Measurements from ENCODE around the gene NISCH.

NISCH gene

DNA sequence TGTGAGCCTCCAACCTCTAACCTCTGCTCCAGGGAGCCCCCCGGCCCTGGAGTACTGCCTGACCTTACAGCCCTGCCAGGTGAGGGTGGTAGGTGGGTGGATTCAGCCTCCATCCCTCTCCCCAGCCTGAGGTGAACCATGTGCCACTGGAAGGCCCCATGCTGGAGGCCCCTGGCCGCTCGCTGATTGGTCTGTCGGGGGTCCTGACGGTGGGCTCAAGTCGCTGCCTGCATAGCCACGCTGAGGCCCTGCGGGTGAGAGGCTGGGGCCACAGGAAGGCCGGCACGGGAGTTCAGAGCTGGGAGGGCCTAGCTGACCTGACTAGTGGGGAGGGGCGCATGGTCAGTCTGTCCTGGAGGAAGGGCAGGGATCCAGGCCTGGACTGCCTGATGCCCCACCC lies 59.2 kb downstream of the NISCH start:
- no peaks in the 10 kb centered on the region for H3K36me3 ChIP-seq (ENCODE audit: control insufficient read depth, insufficient read depth, low read length, severe bottlenecking)
- H3K4me3 ChIP-seq (ENCODE audit: low read length), result no peak overlapping the region
- no peak for DNase-seq (ENCODE audit: low read depth)
- no peaks in the 10 kb centered on the region for H3K9me3 ChIP-seq (ENCODE audit: control insufficient read depth, low read length)
- no peaks in the 10 kb centered on the region for H3K4me1 ChIP-seq (ENCODE audit: control insufficient read depth, insufficient read depth, low read length)
- peaks cover 49% of the 10 kb centered on the region for H3K27me3 ChIP-seq (replicated peaks; ENCODE audit: control insufficient read depth, insufficient read depth, low read length)
- H3K9ac ChIP-seq (ENCODE audit: low read length), result no peak overlapping the region

DNA sequence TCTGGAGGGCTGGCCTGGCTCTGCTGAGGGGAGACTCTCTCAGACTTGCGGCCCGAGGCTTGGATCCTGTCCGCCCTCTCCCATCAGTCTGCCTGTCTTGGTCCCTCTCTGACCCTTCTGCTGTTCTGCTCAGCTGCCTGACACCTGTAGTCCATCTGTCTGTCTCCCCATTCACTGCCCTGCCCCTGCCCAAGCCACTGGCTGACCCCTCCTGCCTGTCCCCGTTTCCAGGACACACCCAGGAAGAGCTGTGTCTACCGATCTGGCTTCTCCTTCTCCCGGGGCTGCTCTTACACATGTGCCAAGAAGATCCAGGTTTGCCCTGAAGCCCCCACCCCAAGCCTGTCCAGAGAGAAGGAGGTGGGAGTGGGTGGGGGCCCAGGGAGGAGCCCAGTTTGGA lies 59.8 kb downstream of the NISCH start:
- Histone ChIP-seq H3K4me3 (ENCODE audit: low read length) (no peak overlapping the region), H3K36me3 (ENCODE audit: control insufficient read depth, insufficient read depth, low read length, severe bottlenecking) (no peaks in the 10 kb centered on the region), H3K9ac (ENCODE audit: low read length) (no peak overlapping the region), H3K27me3 (replicated peaks; ENCODE audit: control insufficient read depth, insufficient read depth, low read length) (peaks cover 43% of the 10 kb centered on the region), H3K9me3 (ENCODE audit: control insufficient read depth, low read length) (no peaks in the 10 kb centered on the region), H3K4me1 (ENCODE audit: control insufficient read depth, insufficient read depth, low read length) (no peaks in the 10 kb centered on the region)
- no peak for DNase-seq (ENCODE audit: low read depth)

DNA sequence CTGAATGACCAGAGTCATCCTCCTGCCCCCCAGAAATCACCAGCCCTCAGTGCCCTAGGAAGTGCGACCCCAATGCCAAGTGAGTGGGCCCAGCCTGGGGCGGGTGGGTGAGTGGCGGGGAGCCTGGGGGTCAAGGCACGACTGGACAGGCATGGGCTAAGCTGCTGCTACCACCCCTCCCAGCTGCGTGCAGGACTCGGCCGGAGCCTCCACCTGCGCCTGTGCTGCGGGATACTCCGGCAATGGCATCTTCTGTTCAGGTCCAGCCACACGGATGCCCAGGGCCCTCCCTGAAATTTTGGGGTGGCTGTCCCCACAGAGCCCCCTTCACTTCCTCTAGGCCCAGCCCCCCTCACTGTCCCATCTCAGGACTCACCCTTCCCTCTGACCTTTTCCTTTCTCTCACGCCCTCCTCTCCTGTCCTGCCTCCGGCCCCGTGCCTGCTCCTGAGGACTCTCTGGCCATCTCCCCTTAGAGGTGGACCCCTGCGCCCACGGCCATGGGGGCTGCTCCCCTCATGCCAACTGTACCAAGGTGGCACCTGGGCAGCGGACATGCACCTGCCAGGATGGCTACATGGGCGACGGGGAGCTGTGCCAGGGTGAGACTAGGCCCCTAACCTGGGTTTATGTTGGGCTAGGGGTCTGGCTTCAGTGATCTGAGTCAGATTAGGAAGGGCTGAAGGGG lies 61.2 kb downstream of the NISCH start:
- Histone ChIP-seq H3K36me3 (ENCODE audit: control insufficient read depth, insufficient read depth, low read length, severe bottlenecking) (no peaks in the 10 kb centered on the region), H3K9me3 (ENCODE audit: control insufficient read depth, low read length) (no peaks in the 10 kb centered on the region), H3K27me3 (replicated peaks; ENCODE audit: control insufficient read depth, insufficient read depth, low read length) (peaks cover 33% of the 10 kb centered on the region), H3K9ac (ENCODE audit: low read length) (no peak overlapping the region), H3K4me3 (ENCODE audit: low read length) (no peak overlapping the region), H3K4me1 (ENCODE audit: control insufficient read depth, insufficient read depth, low read length) (no peaks in the 10 kb centered on the region)
- no peak for DNase-seq (ENCODE audit: low read depth)

DNA sequence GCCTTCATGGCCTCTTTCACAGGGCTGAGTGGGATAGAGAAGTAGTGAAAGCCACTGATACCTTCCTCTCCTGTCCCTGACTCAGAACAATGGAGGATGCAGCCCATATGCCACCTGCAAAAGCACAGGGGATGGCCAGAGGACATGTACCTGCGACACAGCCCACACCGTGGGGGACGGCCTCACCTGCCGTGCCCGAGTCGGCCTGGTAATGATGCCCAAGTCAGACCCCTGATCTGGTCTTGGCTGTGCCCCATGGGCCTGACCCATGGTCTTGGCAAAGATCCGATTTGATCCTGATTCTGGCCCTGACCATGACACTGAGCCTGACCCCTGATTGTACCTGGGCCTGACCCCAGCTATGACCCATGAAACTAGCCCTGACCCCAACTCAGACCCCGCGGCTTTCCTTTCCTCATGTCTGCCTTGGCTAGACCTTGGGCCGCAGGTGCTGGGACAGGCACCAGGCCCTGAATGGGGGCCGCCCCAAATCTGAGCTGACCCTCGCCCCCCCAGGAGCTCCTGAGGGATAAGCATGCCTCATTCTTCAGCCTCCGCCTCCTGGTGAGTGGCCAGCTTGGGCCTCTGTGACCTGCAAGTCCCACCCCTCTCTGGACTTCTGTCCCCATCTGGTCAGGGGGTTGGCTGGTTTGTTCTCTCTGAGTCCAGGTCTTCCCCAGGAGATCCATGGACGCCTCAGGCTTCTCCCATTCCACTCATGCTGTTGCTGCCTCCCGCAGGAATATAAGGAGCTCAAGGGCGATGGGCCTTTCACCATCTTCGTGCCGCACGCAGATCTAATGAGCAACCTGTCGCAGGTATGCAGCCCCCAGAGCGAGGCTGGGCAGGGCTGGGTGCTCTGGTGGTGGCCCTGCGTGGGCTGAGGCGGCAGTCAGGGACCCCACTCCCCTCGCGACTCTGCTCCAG lies 62.7 kb downstream of the NISCH start:
- Histone ChIP-seq H3K9me3 (ENCODE audit: control insufficient read depth, low read length) (no peaks in the 10 kb centered on the region), H3K4me3 (ENCODE audit: low read length) (no peak overlapping the region), H3K27me3 (replicated peaks; ENCODE audit: control insufficient read depth, insufficient read depth, low read length) (peaks cover 20% of the 10 kb centered on the region), H3K4me1 (ENCODE audit: control insufficient read depth, insufficient read depth, low read length) (no peaks in the 10 kb centered on the region), H3K9ac (ENCODE audit: low read length) (no peak overlapping the region), H3K36me3 (ENCODE audit: control insufficient read depth, insufficient read depth, low read length, severe bottlenecking) (no peaks in the 10 kb centered on the region)
- no peak for DNase-seq (ENCODE audit: low read depth)

DNA sequence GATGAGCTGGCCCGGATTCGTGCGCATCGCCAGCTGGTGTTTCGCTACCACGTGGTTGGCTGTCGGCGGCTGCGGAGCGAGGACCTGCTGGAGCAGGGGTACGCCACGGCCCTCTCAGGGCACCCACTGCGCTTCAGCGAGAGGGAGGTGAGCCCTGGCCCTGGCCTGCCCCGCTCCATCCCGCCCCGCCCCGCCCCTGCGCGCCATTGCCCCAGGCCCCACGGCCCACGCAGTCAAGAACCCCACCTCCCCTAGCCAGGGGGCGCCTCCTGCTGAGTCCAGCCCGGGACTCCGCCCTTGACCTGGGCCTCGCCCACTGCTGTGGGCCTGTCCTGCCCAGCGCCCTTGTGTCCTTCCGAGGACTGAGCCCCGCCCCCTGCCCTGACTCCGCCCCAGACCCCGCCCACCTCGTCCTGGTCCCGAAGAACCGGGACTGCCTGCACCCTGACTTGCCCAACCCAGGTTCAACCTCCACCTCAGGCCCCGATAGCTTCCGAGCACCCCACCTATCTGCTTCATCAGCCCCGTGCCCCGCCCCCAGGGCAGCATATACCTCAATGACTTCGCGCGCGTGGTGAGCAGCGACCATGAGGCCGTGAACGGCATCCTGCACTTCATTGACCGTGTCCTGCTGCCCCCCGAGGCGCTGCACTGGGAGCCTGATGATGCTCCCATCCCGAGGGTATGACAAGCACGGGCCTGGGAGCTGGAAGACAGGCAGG lies 63.5 kb downstream of the NISCH start:
- Histone ChIP-seq H3K27me3 (replicated peaks; ENCODE audit: control insufficient read depth, insufficient read depth, low read length) (peaks cover 15% of the 10 kb centered on the region), H3K9me3 (ENCODE audit: control insufficient read depth, low read length) (no peaks in the 10 kb centered on the region), H3K4me3 (ENCODE audit: low read length) (no peak overlapping the region), H3K4me1 (ENCODE audit: control insufficient read depth, insufficient read depth, low read length) (no peaks in the 10 kb centered on the region), H3K36me3 (ENCODE audit: control insufficient read depth, insufficient read depth, low read length, severe bottlenecking) (peaks cover 3% of the 10 kb centered on the region), H3K9ac (ENCODE audit: low read length) (no peak overlapping the region)
- no peak for DNase-seq (ENCODE audit: low read depth)

DNA sequence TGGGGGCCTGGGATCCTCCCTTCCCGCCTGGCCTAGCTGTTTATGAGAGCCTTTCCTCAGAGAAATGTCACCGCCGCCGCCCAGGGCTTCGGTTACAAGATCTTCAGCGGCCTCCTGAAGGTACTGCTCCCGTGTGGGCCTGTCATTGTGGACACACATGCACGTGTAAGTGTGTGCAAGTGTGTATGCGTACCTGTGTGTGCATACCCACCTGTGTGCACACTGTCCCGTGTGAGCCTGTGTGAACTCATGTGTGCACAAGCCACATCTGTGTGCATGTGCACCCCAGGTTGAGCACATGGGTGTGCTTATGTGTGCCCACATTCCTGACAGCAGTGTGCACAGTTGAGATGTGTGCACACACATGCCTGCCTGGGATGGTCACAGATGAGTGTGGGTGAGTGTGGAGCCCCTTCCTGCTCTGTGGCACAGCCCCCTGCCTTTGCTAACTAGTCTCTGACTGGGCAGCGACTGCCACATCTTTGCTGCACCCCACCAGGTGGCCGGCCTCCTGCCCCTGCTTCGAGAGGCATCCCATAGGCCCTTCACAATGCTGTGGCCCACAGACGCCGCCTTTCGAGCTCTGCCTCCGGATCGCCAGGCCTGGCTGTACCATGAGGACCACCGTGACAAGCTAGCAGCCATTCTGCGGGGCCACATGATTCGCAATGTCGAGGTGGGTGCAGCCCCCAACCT lies 64.2 kb downstream of the NISCH start:
- Histone ChIP-seq H3K4me3 (ENCODE audit: low read length) (no peak overlapping the region), H3K36me3 (ENCODE audit: control insufficient read depth, insufficient read depth, low read length, severe bottlenecking) (peaks cover 10% of the 10 kb centered on the region), H3K9ac (ENCODE audit: low read length) (no peak overlapping the region), H3K4me1 (ENCODE audit: control insufficient read depth, insufficient read depth, low read length) (no peaks in the 10 kb centered on the region), H3K9me3 (ENCODE audit: control insufficient read depth, low read length) (no peaks in the 10 kb centered on the region), H3K27me3 (replicated peaks; ENCODE audit: control insufficient read depth, insufficient read depth, low read length) (peaks cover 8% of the 10 kb centered on the region)
- DNase-seq (ENCODE audit: low read depth), result no peak

DNA sequence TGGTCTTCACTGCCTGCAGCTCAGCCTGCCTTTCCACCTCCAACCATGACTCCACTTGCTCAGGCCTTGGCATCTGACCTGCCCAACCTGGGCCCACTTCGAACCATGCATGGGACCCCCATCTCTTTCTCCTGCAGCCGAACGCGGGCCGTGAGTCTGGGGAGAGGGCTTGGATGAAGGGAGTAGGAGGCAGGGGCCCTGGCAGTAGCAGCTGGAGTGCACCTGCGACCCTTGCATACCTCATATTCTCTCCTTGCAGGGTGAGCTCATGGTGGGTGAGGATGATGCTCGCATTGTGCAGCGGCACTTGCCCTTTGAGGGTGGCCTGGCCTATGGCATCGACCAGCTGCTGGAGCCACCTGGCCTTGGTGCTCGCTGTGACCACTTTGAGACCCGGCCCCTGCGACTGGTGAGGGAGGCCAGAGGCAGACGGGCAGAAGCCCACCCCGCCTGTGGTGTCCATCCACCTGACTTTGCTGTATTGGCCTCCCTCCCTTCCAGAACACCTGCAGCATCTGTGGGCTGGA lies 64.8 kb downstream of the NISCH start:
- H3K36me3 ChIP-seq (ENCODE audit: control insufficient read depth, insufficient read depth, low read length, severe bottlenecking), result peaks cover 10% of the 10 kb centered on the region
- H3K9ac ChIP-seq (ENCODE audit: low read length), result no peak overlapping the region
- H3K27me3 ChIP-seq (replicated peaks; ENCODE audit: control insufficient read depth, insufficient read depth, low read length), result peaks cover 8% of the 10 kb centered on the region
- DNase-seq (ENCODE audit: low read depth), result no peak
- no peaks in the 10 kb centered on the region for H3K9me3 ChIP-seq (ENCODE audit: control insufficient read depth, low read length)
- no peaks in the 10 kb centered on the region for H3K4me1 ChIP-seq (ENCODE audit: control insufficient read depth, insufficient read depth, low read length)
- H3K4me3 ChIP-seq (ENCODE audit: low read length), result no peak overlapping the region

DNA sequence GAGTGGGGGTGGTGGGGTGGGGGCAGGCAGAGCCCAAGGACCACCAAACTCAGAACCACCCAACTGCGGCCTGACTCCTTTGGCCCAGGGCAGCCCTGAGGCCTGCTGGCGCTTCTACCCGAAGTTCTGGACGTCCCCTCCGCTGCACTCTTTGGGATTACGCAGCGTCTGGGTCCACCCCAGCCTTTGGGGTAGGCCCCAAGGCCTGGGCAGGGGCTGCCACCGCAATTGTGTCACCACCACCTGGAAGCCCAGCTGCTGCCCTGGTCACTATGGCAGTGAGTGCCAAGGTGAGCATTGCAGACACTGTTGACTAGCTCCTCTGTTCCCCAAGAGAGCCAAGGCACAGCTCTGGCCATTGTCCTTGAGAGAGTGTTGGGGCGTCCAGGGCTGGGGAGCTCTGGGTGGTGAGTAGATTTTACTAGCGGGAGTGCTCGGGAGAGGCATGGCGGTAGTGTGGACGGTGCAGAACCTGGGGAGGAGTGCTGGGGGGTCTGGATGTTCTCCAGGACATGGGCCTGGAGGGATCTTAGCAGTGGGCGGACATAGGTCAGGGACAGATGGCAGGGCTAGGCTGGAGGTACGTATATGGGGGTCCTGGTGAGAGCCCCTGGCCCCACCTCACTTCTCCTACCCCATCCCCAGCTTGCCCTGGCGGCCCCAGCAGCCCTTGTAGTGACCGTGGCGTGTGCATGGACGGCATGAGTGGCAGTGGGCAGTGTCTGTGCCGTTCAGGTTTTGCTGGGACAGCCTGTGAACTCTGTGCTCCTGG lies 65.5 kb downstream of the NISCH start:
- no peak for DNase-seq (ENCODE audit: low read depth)
- H3K27me3 ChIP-seq (replicated peaks; ENCODE audit: control insufficient read depth, insufficient read depth, low read length), result peaks cover 8% of the 10 kb centered on the region

DNA sequence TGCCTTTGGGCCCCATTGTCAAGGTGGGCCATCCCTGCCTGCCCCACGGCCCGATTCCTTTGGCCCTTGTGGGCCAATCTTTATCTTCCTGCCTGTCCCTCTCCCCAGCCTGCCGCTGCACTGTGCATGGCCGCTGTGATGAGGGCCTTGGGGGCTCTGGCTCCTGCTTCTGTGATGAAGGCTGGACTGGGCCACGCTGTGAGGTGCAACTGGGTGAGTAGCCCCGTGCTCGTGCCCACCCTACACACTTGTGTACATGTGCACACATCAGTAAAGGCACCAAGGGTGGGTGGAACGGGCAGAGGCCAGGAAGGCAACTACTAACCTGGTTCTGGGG lies 66.1 kb downstream of the NISCH start:
- Histone ChIP-seq H3K4me1 (ENCODE audit: control insufficient read depth, insufficient read depth, low read length) (peaks cover 2% of the 10 kb centered on the region), H3K27me3 (replicated peaks; ENCODE audit: control insufficient read depth, insufficient read depth, low read length) (peaks cover 8% of the 10 kb centered on the region), H3K9ac (ENCODE audit: low read length) (no peak overlapping the region), H3K36me3 (ENCODE audit: control insufficient read depth, insufficient read depth, low read length, severe bottlenecking) (peaks cover 10% of the 10 kb centered on the region), H3K9me3 (ENCODE audit: control insufficient read depth, low read length) (no peaks in the 10 kb centered on the region), H3K4me3 (ENCODE audit: low read length) (no peak overlapping the region)
- no peak for DNase-seq (ENCODE audit: low read depth)

More for the DNA sequence above, 65.5 kb downstream of the NISCH start:
- peaks cover 10% of the 10 kb centered on the region for H3K36me3 ChIP-seq (ENCODE audit: control insufficient read depth, insufficient read depth, low read length, severe bottlenecking)
- H3K4me1 ChIP-seq (ENCODE audit: control insufficient read depth, insufficient read depth, low read length), result no peaks in the 10 kb centered on the region
- no peak overlapping the region for H3K9ac ChIP-seq (ENCODE audit: low read length)
- H3K4me3 ChIP-seq (ENCODE audit: low read length), result no peak overlapping the region
- H3K9me3 ChIP-seq (ENCODE audit: control insufficient read depth, low read length), result no peaks in the 10 kb centered on the region

DNA sequence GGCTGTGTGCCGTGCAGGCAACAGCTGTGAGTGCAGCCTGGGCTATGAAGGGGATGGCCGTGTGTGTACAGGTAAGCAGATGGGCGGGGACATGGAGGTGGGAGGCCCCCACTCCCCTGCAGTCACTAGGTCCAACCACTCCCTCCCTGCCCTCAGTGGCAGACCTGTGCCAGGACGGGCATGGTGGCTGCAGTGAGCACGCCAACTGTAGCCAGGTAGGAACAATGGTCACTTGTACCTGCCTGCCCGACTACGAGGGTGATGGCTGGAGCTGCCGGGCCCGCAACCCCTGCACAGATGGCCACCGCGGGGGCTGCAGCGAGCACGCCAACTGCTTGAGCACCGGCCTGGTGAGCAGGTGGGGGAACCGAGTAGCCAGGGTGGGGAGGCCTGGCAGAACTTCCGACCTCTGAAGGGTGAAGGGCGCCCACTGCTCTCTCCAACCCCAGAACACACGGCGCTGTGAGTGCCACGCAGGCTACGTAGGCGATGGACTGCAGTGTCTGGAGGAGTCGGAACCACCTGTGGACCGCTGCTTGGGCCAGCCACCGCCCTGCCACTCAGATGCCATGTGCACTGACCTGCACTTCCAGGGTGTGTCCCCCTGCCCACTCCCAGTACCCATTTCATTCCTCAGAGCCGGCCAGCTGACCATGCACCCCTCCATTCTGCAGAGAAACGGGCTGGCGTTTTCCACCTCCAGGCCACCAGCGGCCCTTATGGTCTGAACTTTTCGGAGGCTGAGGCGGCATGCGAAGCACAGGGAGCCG lies 66.7 kb downstream of the NISCH start:
- Histone ChIP-seq H3K9me3 (ENCODE audit: control insufficient read depth, low read length) (no peaks in the 10 kb centered on the region), H3K4me3 (ENCODE audit: low read length) (no peak overlapping the region), H3K36me3 (ENCODE audit: control insufficient read depth, insufficient read depth, low read length, severe bottlenecking) (peaks cover 12% of the 10 kb centered on the region), H3K9ac (ENCODE audit: low read length) (no peak overlapping the region), H3K4me1 (ENCODE audit: control insufficient read depth, insufficient read depth, low read length) (peaks cover 8% of the 10 kb centered on the region), H3K27me3 (replicated peaks; ENCODE audit: control insufficient read depth, insufficient read depth, low read length) (peaks cover 8% of the 10 kb centered on the region)
- DNase-seq (ENCODE audit: low read depth), result no peak

All from adipocyte (in vitro differentiated cells).